Spleen (tissue), 11 donors: ENCODE results near the gene SMPDL3A. TPM values are rescaled to one million over a fixed set of nuclear protein-coding genes. Genes with fewer than 3 reads are reported as not detected.
A peak's percentile ranks its signal among the peaks of the same experiment; 100 is the strongest.

Experiments used
- DNase-seq: peaks from one replicate; pipeline ENCODE4 v3.0.0-alpha.2; 2020
- H3K27ac ChIP-seq, 8 donors: fragments of 200-600 bp; sonication (generic) in 7 of 8; 1 replicate in 4 of 8; 2 replicates in 4 of 8; pipeline versions ENCODE4 v1.5.0 to v1.8.0; 2016 to 2021; ENCODE audit warnings: inconsistent platforms in 4 of 8, mild to moderate bottlenecking in 4 of 8, moderate library complexity in 1 of 8
- H3K27me3 ChIP-seq, 7 donors: fragments of 200-600 bp; sonication (generic) in 6 of 7; replicated peaks in 1 of 7; 1 replicate in 4 of 7; 2 replicates in 3 of 7; pipeline versions ENCODE4 v1.5.0 to v1.8.0; 2016 to 2021; ENCODE audit warnings: inconsistent platforms in 3 of 7, mild to moderate bottlenecking in 1 of 7
- H3K36me3 ChIP-seq, 6 donors: fragments of 200-600 bp; sonication (generic) in 5 of 6; 1 replicate in 4 of 6; 2 replicates in 2 of 6; pipeline versions ENCODE4 v1.5.0 to v1.8.0; 2016 to 2021; ENCODE audit warnings: inconsistent platforms in 2 of 6
- H3K4me1 ChIP-seq, 6 donors: fragments of 200-600 bp; sonication (generic) in 5 of 6; 1 replicate in 3 of 6; 2 replicates in 3 of 6; pipeline versions ENCODE4 v1.5.0 to v1.8.0; 2016 to 2021; ENCODE audit warnings: inconsistent platforms in 3 of 6
- H3K4me3 ChIP-seq, 8 donors: fragments of 200-600 bp; sonication (generic) in 7 of 8; 1 replicate in 4 of 8; 2 replicates in 4 of 8; pipeline versions ENCODE4 v1.5.0 to v1.8.0; 2016 to 2021; ENCODE audit warnings: inconsistent platforms in 4 of 8, mild to moderate bottlenecking in 4 of 8, moderate library complexity in 2 of 8
- H3K9me3 ChIP-seq, 8 donors: fragments of 200-600 bp; sonication (generic) in 7 of 8; 1 replicate in 4 of 8; 2 replicates in 4 of 8; pipeline versions ENCODE4 v1.5.0 to v1.8.0; 2016 to 2021; ENCODE audit warnings: inconsistent platforms in 4 of 8
- CTCF ChIP-seq, 11 experiments: fragments of 200-600 bp in 7 of 11; fragments of 450-650 bp in 4 of 11; sonication (generic) in 4 of 11; IDR thresholded peaks in 8 of 11; conservative IDR thresholded peaks in 3 of 11; 1 replicate in 7 of 11; 2 replicates in 4 of 11; pipeline versions ENCODE4 v1.4.0 to v1.8.0; 2016 to 2021; ENCODE audit warnings: antibody characterized with exemption in 11 of 11, inconsistent platforms in 4 of 11, mild to moderate bottlenecking in 1 of 11
- POLR2A ChIP-seq, 3 donors: fragments of 450-650 bp; IDR thresholded peaks; one replicate each; pipeline ENCODE4 v1.5.1; 2017; ENCODE audit warnings: antibody characterized with exemption in 3 of 3, mild to moderate bottlenecking in 1 of 3
- POLR2AphosphoS5 ChIP-seq, 3 donors: sonication (generic); formaldehyde crosslinking; IDR thresholded peaks; one replicate each; pipeline ENCODE4 v1.5.1; 2017; ENCODE audit warnings: antibody characterized with exemption in 3 of 3
- WGBS, 5 donors: extraction: QIAGEN DNeasy Blood & Tissue Kit in 3 of 5; methylation state at CpG; one replicate each; pipeline versions ENCODE4 v1.1.5 to v1.1.7; 2013 to 2018; 5-methylcytosine and 5-hydroxymethylcytosine counted together
- intact Hi-C: fragments of 100-400 bp; cut with DNase I; formaldehyde crosslinking; loops from one replicate; pipeline ENCODE4 v1.15.0; 2023; ENCODE audit warnings: low total_unique reads
- polyA plus RNA-seq, 3 donors: library from polyadenylated mRNA; stranded (reverse); fragments of 200-250 nt; gene quantifications; one replicate each; pipeline ENCODE4 v1.2.1, GENCODE V29; 2013
- total RNA-seq, 7 donors: library from RNA; depleted of rRNA in 3 of 7; stranded (reverse); fragments of >200 nt in 3 of 7; fragmentation: NEBNext Ultra II Directional in 4 of 7; extraction: Animal tissue kit (Norgen Biotek cat#: 25700) in 4 of 7; gene quantifications; one replicate each; pipeline versions ENCODE4 v1.1.0 to v1.2.1, GENCODE V29; 2016 to 2021
- donor health status: healthy with polysubstance abuse.
- donor health status: DM: no; HTN: no; CAD: no; lungs with moderate emphysema.
- donor health status: DM: no; HTN: no; CAD: no.
- donor health status: Bipolar disorder and iron deficiency.
- donor health status: healthy.
- donor health status: DM: no; HTN: no; CAD: no.
- donor health status: DM: yes; HTN: yes; CAD: no.

Gene SMPDL3A
- total and polyA plus RNA-seq, 10 donors, result 7.2 to 64.8 (median 34.1) TPM

- TF ChIP-seq POLR2A (IDR thresholded peaks at IDR 0.05) (no peak), CTCF (IDR thresholded peaks at IDR 0.05 in 8 of 11, conservative IDR thresholded peaks at IDR 0.05 in 3 of 11) (no peak), POLR2AphosphoS5 (IDR thresholded peaks at IDR 0.05) (no peak)
- Histone ChIP-seq H3K27ac (no peak overlapping the region), H3K27me3 (no peaks in the 10 kb centered on the region), H3K4me3 (no peak overlapping the region), H3K36me3 (peaks cover 0 to 71% (median 0%) of the 10 kb centered on the region in 6 donors), H3K4me1 (no peaks in the 10 kb centered on the region), H3K9me3 (no peaks in the 10 kb centered on the region)
- WGBS, 5 donors, result 20 to 57% (median 23%) methylated on average over 4 of the region's 4 CpGs
- no peak for DNase-seq
- intact Hi-C loops, result no loop called here
Observed at GRCh38 chr6:122803171-122803661, 14.2 kb downstream of the SMPDL3A start.

GRCh38 chr6:122804962-122805485 is 16.0 kb downstream of the SMPDL3A start:
- H3K27ac ChIP-seq, result peak overlapping the region in 1 of 8 donors; percentile 32
- H3K27me3 ChIP-seq, result no peaks in the 10 kb centered on the region
- 71 to 79% (median 77%) methylated on average over 5 of the region's 5 CpGs for WGBS, 5 donors
- no peaks in the 10 kb centered on the region for H3K9me3 ChIP-seq
- no peak overlapping the region for H3K4me3 ChIP-seq
- no peaks in the 10 kb centered on the region for H3K4me1 ChIP-seq
- TF ChIP-seq POLR2A (IDR thresholded peaks at IDR 0.05), result no peak
- no peak for TF ChIP-seq POLR2AphosphoS5 (IDR thresholded peaks at IDR 0.05)
- no peak for TF ChIP-seq CTCF (IDR thresholded peaks at IDR 0.05 in 8 of 11, conservative IDR thresholded peaks at IDR 0.05 in 3 of 11)
- DNase-seq, result no peak
- peaks cover 0 to 83% (median 2%) of the 10 kb centered on the region in 6 donors for H3K36me3 ChIP-seq
- intact Hi-C loops, result no loop called here

GRCh38 chr6:122806291-122806690 is 17.2 kb downstream of the SMPDL3A start:
- Histone ChIP-seq H3K4me1 (no peaks in the 10 kb centered on the region), H3K27me3 (no peaks in the 10 kb centered on the region), H3K27ac (peak overlapping the region in 3 of 8 donors; percentile 30 to 42 (median 32)), H3K36me3 (peaks cover 0 to 79% (median 2%) of the 10 kb centered on the region in 6 donors), H3K9me3 (no peaks in the 10 kb centered on the region), H3K4me3 (no peak overlapping the region)
- TF ChIP-seq POLR2A (IDR thresholded peaks at IDR 0.05) (no peak), POLR2AphosphoS5 (IDR thresholded peaks at IDR 0.05) (no peak), CTCF (IDR thresholded peaks at IDR 0.05 in 8 of 11, conservative IDR thresholded peaks at IDR 0.05 in 3 of 11) (no peak)
- 73 to 90% (median 79%) methylated on average over 2 of the region's 2 CpGs for WGBS, 5 donors
- no peak for DNase-seq
- intact Hi-C loops, result no loop called here

GRCh38 chr6:122808121-122808885 is 19.2 kb downstream of the SMPDL3A start:
- intact Hi-C loops, result no loop called here
- no peaks in the 10 kb centered on the region for H3K9me3 ChIP-seq
- H3K27ac ChIP-seq, result no peak overlapping the region
- peaks cover 0 to 61% (median 2%) of the 10 kb centered on the region in 6 donors for H3K36me3 ChIP-seq
- TF ChIP-seq POLR2A (IDR thresholded peaks at IDR 0.05) (no peak), POLR2AphosphoS5 (IDR thresholded peaks at IDR 0.05) (no peak), CTCF (IDR thresholded peaks at IDR 0.05 in 8 of 11, conservative IDR thresholded peaks at IDR 0.05 in 3 of 11) (no peak)
- H3K4me1 ChIP-seq, result no peaks in the 10 kb centered on the region
- no peaks in the 10 kb centered on the region for H3K27me3 ChIP-seq
- 77 to 97% (median 93%) methylated on average over 10 of the region's 10 CpGs for WGBS, 5 donors
- no peak for DNase-seq
- no peak overlapping the region for H3K4me3 ChIP-seq
